AG09319 (cell line): ENCODE data around the gene FZD7.

ENCODE experiments used
- DNase-seq: peaks from one replicate; pipeline ENCODE4 v3.0.0-alpha.2; 2010; ENCODE audit warnings: low read depth; ENCODE audit errors: extremely low read depth
- CTCF ChIP-seq: IDR thresholded peaks from 2 replicates; pipeline ENCODE4 v1.5.1; 2011; ENCODE audit warnings: low read depth, mild to moderate bottlenecking, inconsistent platforms, low read length, moderate library complexity

The FZD7 gene

DNA sequence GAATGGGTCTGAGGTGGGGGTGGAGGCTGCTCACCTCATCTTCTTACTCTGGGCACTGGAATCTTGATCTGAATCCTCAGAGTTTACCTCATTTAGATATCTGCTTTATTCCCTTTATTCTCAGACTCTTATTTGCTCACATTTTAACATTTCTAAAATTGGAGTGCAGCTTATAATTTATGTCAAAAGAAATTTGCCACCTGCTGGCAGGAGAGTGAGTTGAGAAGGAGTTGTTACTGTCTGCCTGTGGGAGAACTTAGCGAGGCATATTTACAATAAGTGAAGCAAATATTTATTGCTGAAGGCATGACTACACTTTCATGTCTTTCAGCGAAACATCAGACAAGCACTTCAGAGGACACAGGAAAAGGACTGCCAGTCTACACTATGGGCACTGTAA lies 23.0 kb downstream of the FZD7 start:
- TF ChIP-seq CTCF, result peak; percentile 15
- DNase-seq, result no peak

- DNase-seq, result no peak
- TF ChIP-seq CTCF, result no peak
Measured at GRCh38 chr2:202060218-202060617, 26.6 kb downstream of the FZD7 start.

DNA sequence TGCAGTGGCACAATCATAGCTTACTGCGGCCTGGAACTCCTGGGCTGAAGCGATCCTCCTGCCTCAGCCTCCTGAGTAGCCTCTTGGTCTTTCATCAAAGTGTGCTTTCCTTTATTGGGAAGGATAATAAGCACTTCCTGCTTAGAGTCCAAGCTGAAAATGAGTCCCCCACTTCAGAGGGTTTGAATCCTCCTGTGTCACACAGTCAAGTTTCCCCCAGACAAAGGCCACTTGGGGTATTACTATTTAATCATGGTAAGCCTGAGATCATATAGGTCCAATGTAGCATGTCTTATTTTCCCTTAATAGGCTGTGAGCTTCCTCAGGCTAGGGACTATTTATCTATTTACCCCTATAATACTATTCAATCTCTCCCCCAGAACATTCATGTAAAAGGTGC lies 28.0 kb downstream of the FZD7 start:
- no peak for TF ChIP-seq CTCF
- DNase-seq, result no peak

- peak; percentile 73 for DNase-seq
- no peak for TF ChIP-seq CTCF
Measured at GRCh38 chr2:202064171-202064880, 30.7 kb downstream of the FZD7 start.

- TF ChIP-seq CTCF, result no peak
- no peak for DNase-seq
Measured at GRCh38 chr2:202064881-202065230, 31.2 kb downstream of the FZD7 start.

GRCh38 chr2:202065876-202066275 lies 32.2 kb downstream of the FZD7 start:
- DNase-seq, result no peak
- no peak for TF ChIP-seq CTCF

DNA sequence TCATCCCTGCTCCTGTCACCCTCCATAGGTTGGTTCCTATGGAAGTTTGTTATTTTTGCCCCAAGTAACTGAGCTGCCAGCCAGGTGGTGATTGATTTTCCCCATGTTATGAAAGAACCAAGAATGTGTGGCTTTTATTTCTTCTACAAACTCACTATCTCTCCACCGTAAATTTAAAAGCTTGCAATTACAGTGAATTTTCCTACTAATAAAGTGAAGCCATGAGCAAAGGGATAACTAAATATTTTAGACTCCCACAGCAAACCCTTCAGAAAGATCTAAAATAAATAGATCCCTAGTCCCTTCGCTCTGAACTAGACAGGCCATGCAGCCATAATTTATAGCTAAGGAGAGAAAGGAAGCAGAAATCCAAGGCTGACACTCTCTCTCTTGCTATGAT lies 33.2 kb downstream of the FZD7 start:
- no peak for DNase-seq
- TF ChIP-seq CTCF, result no peak
